GF-D8 (cell line): ENCODE results near the gene EPB41L4B.

Experiments
- DNase-seq: peaks from one replicate; lab custom pipeline; 2025; lab: John Stamatoyannopoulos, UW

The EPB41L4B gene

GRCh38 chr9:109320331-109320741 lies 523 bp downstream of the EPB41L4B start:
- no peak for DNase-seq

DNA sequence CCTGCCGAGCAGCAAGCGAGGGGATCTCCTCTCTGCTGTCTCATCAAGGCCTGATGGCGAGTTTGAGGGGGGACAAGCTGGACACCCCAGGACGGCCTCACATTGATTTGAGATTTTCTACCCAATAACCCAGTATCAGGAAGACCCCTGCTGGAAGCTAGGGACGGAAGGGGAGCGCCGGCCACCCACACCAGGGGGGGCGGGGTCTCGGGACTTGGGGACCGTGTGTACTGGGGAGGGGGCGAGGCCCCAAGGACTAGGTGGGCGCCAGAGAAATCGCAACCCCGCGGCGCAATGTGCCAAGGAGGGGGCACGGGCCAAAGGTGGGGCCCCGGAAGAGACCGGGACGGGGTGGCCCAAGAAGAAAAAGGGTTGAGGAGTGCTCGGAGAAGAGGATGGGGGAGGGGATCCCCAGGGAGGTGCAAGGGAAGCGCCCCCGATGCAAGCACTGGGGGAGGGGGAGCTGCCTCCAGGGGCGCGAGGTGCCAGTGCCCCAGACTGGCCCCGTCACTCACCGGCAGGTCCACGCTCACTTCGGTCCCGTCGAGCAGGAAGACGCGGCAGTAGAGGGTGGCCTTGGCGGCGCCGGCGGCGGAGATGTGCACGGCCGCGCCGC lies 1.1 kb downstream of the EPB41L4B start:
- no peak for DNase-seq

DNA sequence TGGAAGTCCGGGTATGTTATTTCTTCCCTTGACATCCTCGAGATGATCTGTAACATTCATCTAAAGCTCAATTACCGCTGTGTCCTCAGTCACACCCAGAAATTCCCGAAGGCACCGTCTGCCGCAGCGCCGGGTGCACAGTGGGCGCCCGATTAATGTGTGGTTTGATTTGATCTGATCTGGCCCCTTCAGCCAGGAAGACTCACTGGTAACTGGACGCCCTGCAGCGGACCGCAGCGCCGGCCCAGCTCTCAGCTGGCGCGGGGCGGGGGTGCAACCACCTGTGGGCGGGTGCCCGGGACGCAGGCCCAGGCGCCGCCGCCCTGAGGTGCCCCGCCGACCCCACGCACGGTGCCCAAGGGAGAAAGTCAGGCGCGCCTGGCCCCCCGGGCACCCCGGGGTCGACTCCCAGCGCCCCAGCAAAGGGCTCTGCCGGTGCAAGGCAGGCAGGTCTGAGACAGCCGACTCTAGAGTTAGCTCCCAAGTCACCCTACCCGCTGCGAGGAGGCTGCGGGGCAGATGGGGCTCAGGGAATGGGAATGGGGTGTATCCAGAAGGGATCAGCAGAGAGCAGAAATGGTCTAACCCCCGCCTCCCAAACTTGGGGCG lies 1.7 kb downstream of the EPB41L4B start:
- DNase-seq = no peak

- no peak for DNase-seq
Observed at GRCh38 chr9:109317979-109318741, 2.7 kb downstream of the EPB41L4B start.

DNA sequence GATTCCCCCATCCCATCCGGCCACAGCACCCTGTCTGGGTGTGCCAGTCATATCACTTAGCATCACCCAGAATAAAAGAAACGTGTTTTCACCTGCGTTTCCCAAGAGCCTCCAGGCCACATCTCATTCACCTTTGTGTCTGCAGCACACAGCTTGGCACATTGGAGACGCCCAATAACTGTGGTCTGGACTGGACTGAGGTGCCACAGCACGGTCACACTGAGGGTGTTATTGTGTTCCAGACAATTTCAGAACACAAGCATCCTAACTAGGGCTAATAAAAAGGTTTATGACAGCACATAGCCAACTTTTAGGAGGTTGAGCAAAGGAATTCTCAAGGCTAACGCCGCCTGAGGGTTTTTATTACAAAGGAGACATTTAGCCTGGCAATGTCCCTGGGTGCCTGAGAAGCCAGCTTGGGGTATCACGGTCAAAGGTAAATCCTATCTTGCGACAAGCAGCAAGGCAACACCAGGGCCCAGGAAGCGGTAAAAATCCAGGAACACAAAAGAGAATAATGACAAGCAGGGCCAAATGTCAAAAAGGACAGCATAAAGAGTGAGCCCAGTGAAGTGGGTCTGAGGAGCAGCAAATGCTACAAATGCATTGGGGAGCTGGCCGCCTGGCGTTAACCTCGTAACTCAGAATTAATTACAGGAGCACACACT lies 3.4 kb downstream of the EPB41L4B start:
- DNase-seq = no peak

DNA sequence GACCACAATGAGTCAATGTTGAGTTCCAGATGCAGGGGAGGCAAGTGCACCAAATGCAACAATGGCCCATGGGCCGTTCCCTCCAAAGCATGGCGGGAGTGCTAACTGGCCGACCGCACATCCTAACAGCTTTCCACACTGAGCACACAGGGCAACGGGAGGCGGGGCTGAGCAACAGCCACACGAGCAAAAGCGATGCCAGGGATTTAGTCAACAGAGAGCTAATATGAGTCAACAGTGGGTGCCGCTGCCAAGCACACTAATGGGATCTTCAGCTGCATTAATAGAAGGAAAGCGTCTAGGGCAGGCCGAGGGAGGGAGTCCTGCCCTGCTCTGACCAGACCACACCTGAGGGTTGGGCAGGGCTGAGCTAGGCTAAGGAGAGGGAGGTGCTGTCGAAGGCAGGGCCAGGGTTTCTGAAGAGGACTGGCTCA lies 4.6 kb downstream of the EPB41L4B start:
- no peak for DNase-seq

- DNase-seq = no peak
Observed at GRCh38 chr9:109315480-109316206, 5.2 kb downstream of the EPB41L4B start.

- no peak for DNase-seq
Observed at GRCh38 chr9:109314011-109314531, 6.8 kb downstream of the EPB41L4B start.

DNA sequence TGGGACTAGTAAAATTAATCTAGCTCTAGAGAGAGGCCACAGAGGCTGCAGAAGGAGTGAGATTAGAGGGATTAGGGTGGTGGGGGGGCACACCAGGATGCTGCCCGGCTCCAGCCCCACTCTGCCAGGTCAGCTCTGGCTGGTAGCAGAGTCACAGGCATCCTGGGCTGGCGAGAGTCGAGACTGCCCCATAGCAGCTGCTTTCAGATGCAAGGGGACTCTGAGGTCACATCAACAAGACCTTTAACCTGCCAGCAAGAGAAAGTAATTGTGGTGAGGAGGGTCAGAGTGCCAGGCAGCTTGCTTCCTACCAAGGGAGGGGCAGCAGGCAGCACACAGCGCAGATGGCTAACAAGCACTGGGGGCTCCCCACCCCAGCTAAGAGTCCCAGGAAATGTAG lies 7.5 kb downstream of the EPB41L4B start:
- no peak for DNase-seq

DNA sequence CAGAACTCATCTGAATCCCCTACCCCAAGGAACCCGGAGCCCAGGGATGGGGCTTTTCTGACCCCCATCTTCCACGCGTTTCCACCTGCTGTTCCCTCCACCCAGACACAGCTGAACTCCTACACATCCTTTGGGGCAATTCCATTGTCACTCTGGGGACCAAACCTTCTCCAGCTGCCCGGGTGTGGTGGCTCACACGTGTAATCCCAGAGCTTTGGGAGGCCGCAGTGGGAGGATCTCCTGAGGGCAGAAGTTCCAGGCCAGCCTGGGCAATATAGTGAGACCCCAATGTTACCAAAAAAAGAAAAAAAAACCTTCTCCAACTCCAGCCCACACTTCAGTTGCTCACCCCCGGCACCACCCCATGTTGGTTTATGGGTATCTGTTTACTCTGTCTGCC lies 8.1 kb downstream of the EPB41L4B start:
- DNase-seq = no peak

DNA sequence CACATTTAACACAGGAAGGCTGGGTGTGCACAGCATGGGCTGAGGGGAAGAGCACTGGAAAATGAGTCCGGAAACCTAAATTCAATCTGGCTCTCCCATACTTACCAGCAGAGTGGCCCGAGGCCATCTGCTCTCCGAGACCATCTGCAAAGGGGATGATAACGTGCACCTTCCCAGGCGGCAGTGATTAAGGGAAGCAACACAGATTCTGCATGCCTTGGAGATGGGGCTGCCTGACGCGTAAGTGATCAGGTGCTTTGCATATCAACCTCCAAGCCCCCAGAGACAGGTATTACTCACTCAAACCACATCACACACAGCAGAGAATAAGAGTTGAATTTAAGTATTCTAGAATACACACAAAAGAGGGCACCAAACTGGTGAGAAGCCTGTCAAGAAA lies 9.1 kb downstream of the EPB41L4B start:
- DNase-seq = no peak

GRCh38 chr9:109311286-109311685 lies 9.6 kb downstream of the EPB41L4B start:
- DNase-seq = no peak

GRCh38 chr9:109310486-109310901 lies 10.4 kb downstream of the EPB41L4B start:
- DNase-seq = no peak

DNA sequence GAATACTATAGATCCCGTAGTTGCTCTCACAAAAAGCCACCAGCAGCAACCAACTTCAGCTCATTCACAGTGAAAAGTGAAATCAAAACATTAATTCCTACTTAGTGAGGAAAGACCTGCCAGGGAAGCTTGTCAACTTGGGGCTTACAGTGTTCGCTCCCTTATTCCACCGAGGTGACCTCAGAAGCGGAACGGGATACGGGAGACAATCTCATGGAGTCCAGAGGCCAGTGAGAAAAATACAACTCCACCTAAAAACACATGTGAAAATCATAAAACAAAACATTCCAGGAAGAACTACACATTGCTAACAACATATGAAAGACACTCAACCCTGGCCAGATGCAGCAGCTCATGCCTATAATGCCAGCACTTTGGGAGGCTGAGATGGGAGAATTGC lies 11.6 kb downstream of the EPB41L4B start:
- DNase-seq = no peak

GRCh38 chr9:109307380-109308240 lies 13.2 kb downstream of the EPB41L4B start:
- no peak for DNase-seq

GRCh38 chr9:109305801-109306200 lies 15.1 kb downstream of the EPB41L4B start:
- no peak for DNase-seq

DNA sequence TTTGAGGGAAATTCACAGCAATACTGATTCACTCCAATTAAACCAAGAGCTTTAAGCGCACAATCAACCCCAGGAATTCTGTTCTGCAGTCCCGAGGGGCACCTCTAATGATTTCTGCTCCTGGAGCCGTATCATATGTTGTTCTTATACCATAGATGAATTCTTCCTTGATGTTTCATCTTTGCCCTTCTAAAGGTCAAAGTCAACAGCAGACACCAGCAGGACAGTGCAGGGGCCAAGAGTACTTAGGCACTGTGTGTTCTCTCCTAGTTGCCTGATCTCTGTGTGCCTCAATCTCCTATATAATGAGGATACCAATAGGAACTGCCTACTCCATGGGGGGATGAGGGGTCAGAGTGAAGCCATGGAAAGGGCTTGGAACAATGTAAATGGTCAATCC lies 16.5 kb downstream of the EPB41L4B start:
- no peak for DNase-seq

GRCh38 chr9:109303900-109304299 lies 17.0 kb downstream of the EPB41L4B start:
- DNase-seq = no peak

GRCh38 chr9:109302606-109303005 lies 18.3 kb downstream of the EPB41L4B start:
- no peak for DNase-seq

DNA sequence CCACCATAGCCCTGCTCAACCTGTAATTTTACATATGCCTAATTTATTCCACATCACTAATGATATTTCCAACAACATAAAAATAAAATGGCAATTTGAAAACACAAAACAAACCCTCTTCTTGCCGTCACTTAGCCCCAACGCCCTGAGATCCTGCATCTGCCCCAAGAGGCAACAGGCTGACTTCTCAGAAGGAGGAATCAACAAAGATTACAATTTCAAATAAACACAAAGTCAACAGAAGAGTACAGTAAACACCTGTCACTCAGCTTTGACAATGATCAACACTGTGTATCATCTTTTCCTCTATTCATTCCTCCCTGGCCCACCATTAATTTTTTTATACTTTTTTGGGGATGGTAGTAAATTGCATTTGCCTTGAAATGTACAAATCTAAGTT lies 19.8 kb downstream of the EPB41L4B start:
- DNase-seq = no peak

GRCh38 chr9:109299891-109300290 lies 21.0 kb downstream of the EPB41L4B start:
- no peak for DNase-seq
